K562 (cell line): ENCODE data around the gene GTSE1.

ENCODE experiments used
- ATF7 ChIP-seq: fragments of 450-650 bp; IDR thresholded peaks from 2 replicates; pipeline ENCODE4 v1.7.1; 2014; ENCODE audit warnings: mild to moderate bottlenecking, moderate library complexity
- ETV1 ChIP-seq: fragments of 450-650 bp; conservative IDR thresholded peaks from 2 replicates; pipeline ENCODE4 v1.6.1; 2016; ENCODE audit warnings: missing genetic modification characterization, control low read depth, low read depth, missing compliant biosample characterization
- JUND ChIP-seq, 2 experiments: IDR thresholded peaks; 2 replicates in 1 of 2; 3 replicates in 1 of 2; pipeline ENCODE4 v1.6.1; 2011; ENCODE audit warnings: borderline replicate concordance in 2 of 2, low read depth in 2 of 2, low read length in 2 of 2, improper control_type of control experiment in 1 of 2, missing biosample characterization in 1 of 2, missing genetic modification characterization in 1 of 2, missing genetic modification reagents in 1 of 2
- KAT2B ChIP-seq: IDR thresholded peaks from one replicate; pipeline ENCODE4 v1.6.1; 2012; ENCODE audit warnings: low read depth, mild to moderate bottlenecking, control low read depth, inconsistent platforms, low read length, moderate library complexity
- MAX ChIP-seq: sonication (generic); formaldehyde crosslinking; IDR thresholded peaks from 2 replicates; pipeline ENCODE4 v1.9.0; 2022; ENCODE audit warnings: mild to moderate bottlenecking, missing genetic modification reagents
- POLR2A ChIP-seq: fragments of 450-650 bp; conservative IDR thresholded peaks from 2 replicates; pipeline ENCODE4 v1.6.1; 2016
- RFX5 ChIP-seq: IDR thresholded peaks from 2 replicates; pipeline ENCODE4 v1.6.1; 2011; ENCODE audit warnings: low read depth, mild to moderate bottlenecking, improper control_type of control experiment, low read length
- SMC3 ChIP-seq: conservative IDR thresholded peaks from 2 replicates; pipeline ENCODE4 v1.6.1; 2011; ENCODE audit warnings: low read depth, low read length, improper control_type of control experiment; ENCODE audit not compliant: insufficient read depth
- U2AF2 ChIP-seq: fragments of 200-400 bp; formaldehyde crosslinking; optimal IDR thresholded peaks from 2 replicates; pipeline ENCODE3; 2017; ENCODE audit warnings: low read depth, mild to moderate bottlenecking, low read length
- ZC3H4 ChIP-seq: sonication (generic); formaldehyde crosslinking; IDR thresholded peaks from 2 replicates; pipeline ENCODE4 v1.9.0; 2021; ENCODE audit warnings: missing genetic modification reagents, borderline replicate concordance
- ZNF311 ChIP-seq: fragments of 250-450 bp; sonication (Bioruptor Pico); IDR thresholded peaks from 2 replicates; pipeline ENCODE4 v1.4.0; 2020; ENCODE audit warnings: mild to moderate bottlenecking, moderate library complexity
- ZNF639 ChIP-seq, 2 experiments: fragments of 200-800 bp in 1 of 2; sonication (Bioruptor generic) in 1 of 2; sonication (generic) in 1 of 2; formaldehyde crosslinking in 1 of 2; IDR thresholded peaks in 1 of 2; conservative IDR thresholded peaks in 1 of 2; 2 replicates each; pipeline versions ENCODE4 v1.5.0 to v1.6.1; 2016 to 2020; ENCODE audit warnings: missing compliant biosample characterization in 1 of 2, missing genetic modification characterization in 1 of 2, missing genetic modification reagents in 1 of 2

GRCh38 chr22:46350646-46351045, 54.0 kb downstream of the GTSE1 start:
- no peak for TF ChIP-seq KAT2B
- no peak for TF ChIP-seq ZNF311
- TF ChIP-seq U2AF2, result no peak
- TF ChIP-seq JUND (IDR thresholded peaks at IDR 0.05; ENCODE audit: borderline replicate concordance, low read depth, low read length), result no peak
- TF ChIP-seq JUND (tag; IDR thresholded peaks at IDR 0.05; ENCODE audit: borderline replicate concordance, low read depth, low read length), result no peak
- no peak for TF ChIP-seq POLR2A
- no peak for TF ChIP-seq ZNF639 (CRISPR knock-in tag; conservative IDR thresholded peaks at IDR 0.05 in 1 of 2, IDR thresholded peaks at IDR 0.05 in 1 of 2)
- TF ChIP-seq ATF7, result no peak
- no peak for TF ChIP-seq MAX
- no peak for TF ChIP-seq ETV1 (tag)
- TF ChIP-seq ZC3H4 (CRISPR knock-in tag), result no peak
- TF ChIP-seq RFX5, result no peak
- TF ChIP-seq SMC3, result no peak
